ENCODE data around the gene RAP1GAP. TPM values are rescaled to one million over a fixed set of nuclear protein-coding genes. Genes with fewer than 3 reads are reported as not detected.

RAP1GAP gene
- total and polyA plus RNA-seq, 2 of the 13 experiments (the other 11 are each of a cell fraction or from before 2014, with no cell fraction given): 11.9 to 37.5 TPM

- TF ChIP-seq, protein P1, sequence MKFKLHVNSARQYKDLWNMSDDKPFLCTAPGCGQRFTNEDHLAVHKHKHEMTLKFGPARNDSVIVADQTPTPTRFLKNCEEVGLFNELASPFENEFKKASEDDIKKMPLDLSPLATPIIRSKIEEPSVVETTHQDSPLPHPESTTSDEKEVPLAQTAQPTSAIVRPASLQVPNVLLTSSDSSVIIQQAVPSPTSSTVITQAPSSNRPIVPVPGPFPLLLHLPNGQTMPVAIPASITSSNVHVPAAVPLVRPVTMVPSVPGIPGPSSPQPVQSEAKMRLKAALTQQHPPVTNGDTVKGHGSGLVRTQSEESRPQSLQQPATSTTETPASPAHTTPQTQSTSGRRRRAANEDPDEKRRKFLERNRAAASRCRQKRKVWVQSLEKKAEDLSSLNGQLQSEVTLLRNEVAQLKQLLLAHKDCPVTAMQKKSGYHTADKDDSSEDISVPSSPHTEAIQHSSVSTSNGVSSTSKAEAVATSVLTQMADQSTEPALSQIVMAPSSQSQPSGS (CRISPR knock-in tag; IDR thresholded peaks at IDR 0.05): peak; percentile 61; the same call in 1 of the 2 replicates
- TF ChIP-seq KLF9 (CRISPR knock-in tag; IDR thresholded peaks at IDR 0.05; ENCODE audit: low read depth) (no peak), RXRA (CRISPR knock-in tag; IDR thresholded peaks at IDR 0.05) (peak; percentile 83; the same call in 1 of the 2 replicates), LCORL (IDR thresholded peaks at IDR 0.05) (no peak), LCORL (CRISPR knock-in tag; IDR thresholded peaks at IDR 0.05) (0 out of 2 replicates have a peak, but pooled peaks have one; percentile 30), ZBTB38 (CRISPR knock-in tag; IDR thresholded peaks at IDR 0.05) (peak; percentile 41; the same call in 1 of the 2 replicates), ZSCAN30 (CRISPR knock-in tag; IDR thresholded peaks at IDR 0.05) (no peak), HDAC1 (CRISPR knock-in tag; IDR thresholded peaks at IDR 0.05) (peak; percentile 70), RXRB (CRISPR knock-in tag; IDR thresholded peaks at IDR 0.05; ENCODE audit: borderline replicate concordance) (peak; percentile 80), ZFX (CRISPR knock-in tag; IDR thresholded peaks at IDR 0.05; ENCODE audit: low read depth) (peak; percentile 81), BRCA1 (CRISPR knock-in tag; IDR thresholded peaks at IDR 0.05) (no peak), PRDM10 (CRISPR knock-in tag; IDR thresholded peaks at IDR 0.05; ENCODE audit: low read depth) (peak; percentile 92), ZNF747 (CRISPR knock-in tag; IDR thresholded peaks at IDR 0.05; ENCODE audit: borderline replicate concordance) (peak; percentile 40; the same call in 1 of the 2 replicates), ZNF225 (CRISPR knock-in tag; IDR thresholded peaks at IDR 0.05) (0 out of 2 replicates have a peak, but pooled peaks have one; percentile 14), ZNF788 (CRISPR knock-in tag; IDR thresholded peaks at IDR 0.05; ENCODE audit: borderline replicate concordance) (peak; percentile 77; the same call in 1 of the 2 replicates), MEIS2 (CRISPR knock-in tag; IDR thresholded peaks at IDR 0.05) (peak; percentile 66; the same call in 1 of the 2 replicates), ZKSCAN8 (CRISPR knock-in tag; IDR thresholded peaks at IDR 0.05; ENCODE audit: borderline replicate concordance) (peak; percentile 83; the same call in 1 of the 2 replicates), NR2F6 (IDR thresholded peaks at IDR 0.05) (no peak), NR2F6 (CRISPR knock-in tag; IDR thresholded peaks at IDR 0.05) (peak; percentile 62; the same call in 1 of the 2 replicates), MIXL1 (CRISPR knock-in tag; IDR thresholded peaks at IDR 0.05) (peak; percentile 88), ZNF746 (CRISPR knock-in tag; IDR thresholded peaks at IDR 0.05) (peak; percentile 74; the same call in 1 of the 2 replicates), HMG20A (CRISPR knock-in tag; IDR thresholded peaks at IDR 0.05; ENCODE audit: borderline replicate concordance) (peak; percentile 65; the same call in 1 of the 2 replicates)
- TF ChIP-seq, protein P2, sequence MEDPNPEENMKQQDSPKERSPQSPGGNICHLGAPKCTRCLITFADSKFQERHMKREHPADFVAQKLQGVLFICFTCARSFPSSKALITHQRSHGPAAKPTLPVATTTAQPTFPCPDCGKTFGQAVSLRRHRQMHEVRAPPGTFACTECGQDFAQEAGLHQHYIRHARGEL (CRISPR knock-in tag; IDR thresholded peaks at IDR 0.05): no peak
- TF ChIP-seq, protein P3, sequence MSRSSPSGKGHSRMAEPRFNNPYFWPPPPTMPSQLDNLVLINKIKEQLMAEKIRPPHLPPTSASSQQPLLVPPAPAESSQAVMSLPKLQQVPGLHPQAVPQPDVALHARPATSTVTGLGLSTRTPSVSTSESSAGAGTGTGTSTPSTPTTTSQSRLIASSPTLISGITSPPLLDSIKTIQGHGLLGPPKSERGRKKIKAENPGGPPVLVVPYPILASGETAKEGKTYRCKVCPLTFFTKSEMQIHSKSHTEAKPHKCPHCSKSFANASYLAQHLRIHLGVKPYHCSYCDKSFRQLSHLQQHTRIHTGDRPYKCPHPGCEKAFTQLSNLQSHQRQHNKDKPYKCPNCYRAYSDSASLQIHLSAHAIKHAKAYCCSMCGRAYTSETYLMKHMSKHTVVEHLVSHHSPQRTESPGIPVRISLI (CRISPR knock-in tag; IDR thresholded peaks at IDR 0.05; ENCODE audit: borderline replicate concordance): no peak; the same call in 1 of the 2 replicates
Measured at GRCh38 chr1:21623410-21623961, 45.7 kb downstream of the RAP1GAP start (continued).

Data from HepG2 (cell line).